B cell (primary cell): ENCODE data around the gene AGBL4.

Source experiments
- EZH2 ChIP-seq: IDR thresholded peaks from 2 replicates; pipeline ENCODE4 v1.6.1; 2012; ENCODE audit warnings: borderline replicate concordance, low read depth, mild to moderate bottlenecking, moderate library complexity, low read length; ENCODE audit not compliant: insufficient read depth, poor library complexity, severe bottlenecking
- TF ChIP-seq, protein P1 (sequence below): fragments of 200-600 bp; IDR thresholded peaks from one replicate; pipeline ENCODE4 v1.8.0; 2022; ENCODE audit warnings: antibody characterized with exemption, mild to moderate bottlenecking

DNA sequence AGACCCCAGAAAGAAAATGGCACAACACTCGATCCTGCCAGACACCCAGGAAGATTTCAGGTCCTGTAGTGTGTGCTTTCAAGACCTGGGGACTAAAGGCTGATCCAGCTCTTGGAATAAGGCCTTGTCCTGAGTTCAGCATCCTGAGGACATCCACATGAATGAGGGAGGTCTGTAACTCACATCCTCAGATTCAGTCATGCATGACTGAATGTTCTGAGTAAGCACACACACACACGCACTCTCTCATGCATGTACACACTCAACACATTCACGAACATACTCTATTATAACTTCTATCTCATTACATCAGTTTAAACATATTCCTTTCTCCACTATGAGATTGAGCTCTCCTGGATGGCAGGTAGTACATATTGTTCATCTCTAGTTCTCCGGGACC lies 973.7 kb downstream of the AGBL4 start:
- no peak for TF ChIP-seq EZH2
- TF ChIP-seq, protein P1, sequence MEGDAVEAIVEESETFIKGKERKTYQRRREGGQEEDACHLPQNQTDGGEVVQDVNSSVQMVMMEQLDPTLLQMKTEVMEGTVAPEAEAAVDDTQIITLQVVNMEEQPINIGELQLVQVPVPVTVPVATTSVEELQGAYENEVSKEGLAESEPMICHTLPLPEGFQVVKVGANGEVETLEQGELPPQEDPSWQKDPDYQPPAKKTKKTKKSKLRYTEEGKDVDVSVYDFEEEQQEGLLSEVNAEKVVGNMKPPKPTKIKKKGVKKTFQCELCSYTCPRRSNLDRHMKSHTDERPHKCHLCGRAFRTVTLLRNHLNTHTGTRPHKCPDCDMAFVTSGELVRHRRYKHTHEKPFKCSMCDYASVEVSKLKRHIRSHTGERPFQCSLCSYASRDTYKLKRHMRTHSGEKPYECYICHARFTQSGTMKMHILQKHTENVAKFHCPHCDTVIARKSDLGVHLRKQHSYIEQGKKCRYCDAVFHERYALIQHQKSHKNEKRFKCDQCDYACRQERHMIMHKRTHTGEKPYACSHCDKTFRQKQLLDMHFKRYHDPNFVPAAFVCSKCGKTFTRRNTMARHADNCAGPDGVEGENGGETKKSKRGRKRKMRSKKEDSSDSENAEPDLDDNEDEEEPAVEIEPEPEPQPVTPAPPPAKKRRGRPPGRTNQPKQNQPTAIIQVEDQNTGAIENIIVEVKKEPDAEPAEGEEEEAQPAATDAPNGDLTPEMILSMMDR: no peak
